Bronchus fibroblast of lung (primary cell): ENCODE results near the gene SBK3. TPM values are rescaled to one million over a fixed set of nuclear protein-coding genes. Genes with fewer than 3 reads are reported as not detected.

Experiments used
- total RNA-seq: library from RNA; depleted of rRNA; stranded (reverse); fragments of >200 nt; gene quantifications from 2 replicates; pipeline ENCODE4 v1.2.3, GENCODE V29; 2015

SBK3 gene
- total RNA-seq, result 0.15 TPM in 1 of 2 replicates, not detected in the other

GRCh38 chr19:55545443-55545842 lies at the start of gene SBK3:
TSS of gene SBK3 (minus strand) at chr19:55545543. CDS start at chr19:55545543, 0 bp downstream.

GRCh38 chr19:55580628-55581144 lies 35.3 kb upstream of the SBK3 start, which contains the start of gene ZNF579:
TSS of gene ZNF579 (minus strand) at chr19:55580848. CDS start at chr19:55579639, 1,209 bp downstream.

GRCh38 chr19:55536951-55537740 lies 8.2 kb downstream of the SBK3 start, which contains the start of gene SBK2:
TSS of gene SBK2 (minus strand) at chr19:55537133. CDS start at chr19:55536294, 839 bp downstream.

Other genes with a start within 250 kb of the SBK3 start
- not detected in 2 replicates for gene TMEM150B, start 220.2 kb downstream of the SBK3 start, total RNA-seq
- gene KMT5C, start 205.7 kb downstream of the SBK3 start, total RNA-seq, result 5.5 and 7.4 TPM in 2 replicates
- gene COX6B2, start 190.8 kb downstream of the SBK3 start, total RNA-seq, result 0.30 TPM in 1 of 2 replicates, not detected in the other
- not detected in 2 replicates for gene GARIN5B, start 182.3 kb downstream of the SBK3 start, total RNA-seq
- 2.4 and 10.4 TPM in 2 replicates for gene IL11, start 175.1 kb downstream of the SBK3 start, total RNA-seq
- gene TMEM190, start 168.7 kb downstream of the SBK3 start, total RNA-seq, result not detected in 2 replicates
- gene TMEM238, start 161.3 kb downstream of the SBK3 start, total RNA-seq, result 0.17 and 1.8 TPM in 2 replicates
- 462 and 817 TPM in 2 replicates for gene RPL28, start 159.6 kb downstream of the SBK3 start, total RNA-seq
- 249 and 263 TPM in 2 replicates for gene UBE2S, start 137.8 kb downstream of the SBK3 start, total RNA-seq
- gene SHISA7, start 102.2 kb downstream of the SBK3 start, total RNA-seq, result not detected in 2 replicates
- gene ISOC2, start 83.9 kb downstream of the SBK3 start, total RNA-seq, result 74.8 and 86.4 TPM in 2 replicates
- gene C19orf85, start 80.8 kb downstream of the SBK3 start, total RNA-seq, result not detected in 2 replicates
- gene ZNF628, start 68.9 kb downstream of the SBK3 start, total RNA-seq, result 5.4 and 9.4 TPM in 2 replicates
- gene NAT14, start 60.4 kb downstream of the SBK3 start, total RNA-seq, result 25.1 and 29.8 TPM in 2 replicates
- 0.89 and 1.7 TPM in 2 replicates for gene SSC5D, start 57.1 kb downstream of the SBK3 start, total RNA-seq
- gene SBK2, start 8.4 kb downstream of the SBK3 start, total RNA-seq, result not detected in 2 replicates
- gene ZNF579, start 35.3 kb upstream of the SBK3 start, total RNA-seq, result 5.0 and 5.2 TPM in 2 replicates
- gene FIZ1, start 54.0 kb upstream of the SBK3 start, total RNA-seq, result 4.5 and 4.9 TPM in 2 replicates
- 19.3 and 19.7 TPM in 2 replicates for gene ZNF524, start 54.7 kb upstream of the SBK3 start, total RNA-seq
- gene ZNF865, start 60.1 kb upstream of the SBK3 start, total RNA-seq, result 2.4 and 3.2 TPM in 2 replicates
- 1.9 and 3.0 TPM in 2 replicates for gene ZNF784, start 79.0 kb upstream of the SBK3 start, total RNA-seq
- gene ZNF580, start 95.5 kb upstream of the SBK3 start, total RNA-seq, result 10.4 and 15.0 TPM in 2 replicates
- 20.5 and 26.3 TPM in 2 replicates for gene ZNF581, start 98.1 kb upstream of the SBK3 start, total RNA-seq
- 14.7 and 15.6 TPM in 2 replicates for gene CCDC106, start 102.7 kb upstream of the SBK3 start, total RNA-seq
- gene U2AF2, start 109.5 kb upstream of the SBK3 start, total RNA-seq, result 197 and 225 TPM in 2 replicates
- 103 and 112 TPM in 2 replicates for gene EPN1, start 129.7 kb upstream of the SBK3 start, total RNA-seq
- gene NLRP9, start 192.9 kb upstream of the SBK3 start, total RNA-seq, result not detected in 2 replicates
- not detected in 2 replicates for gene RFPL4A, start 213.6 kb upstream of the SBK3 start, total RNA-seq
- gene RFPL4AL1, start 223.6 kb upstream of the SBK3 start, total RNA-seq, result not detected in 2 replicates